ENCODE results near the gene RAD23A.
"Not testable (repeated sequence)": the region's sequence is repeated elsewhere in the genome, so short reads cannot be mapped to it uniquely, and the experiment has no call there.

RAD23A gene

DNA sequence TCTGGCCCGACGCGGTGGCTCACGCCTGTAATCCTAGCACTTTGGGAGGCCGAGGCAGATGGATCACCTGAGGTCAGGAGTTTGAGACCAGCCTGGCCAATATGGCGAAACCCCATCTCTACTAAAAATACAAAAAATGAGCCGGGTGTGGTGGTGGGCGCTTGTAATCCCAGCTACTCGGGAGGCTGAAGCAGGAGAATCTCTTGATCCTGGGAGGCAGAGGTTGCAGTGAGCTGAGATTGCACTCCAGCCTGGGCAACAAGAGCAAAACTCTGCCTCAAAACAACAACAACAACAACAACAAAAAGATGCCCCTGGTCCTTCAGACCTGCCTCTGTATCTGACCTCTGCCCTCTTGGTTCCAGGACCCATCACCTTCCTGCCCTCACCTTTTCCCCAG is 9.9 kb downstream of the RAD23A start:
- not testable (repeated sequence) for DNase-seq (ENCODE audit: low spot score)

DNA sequence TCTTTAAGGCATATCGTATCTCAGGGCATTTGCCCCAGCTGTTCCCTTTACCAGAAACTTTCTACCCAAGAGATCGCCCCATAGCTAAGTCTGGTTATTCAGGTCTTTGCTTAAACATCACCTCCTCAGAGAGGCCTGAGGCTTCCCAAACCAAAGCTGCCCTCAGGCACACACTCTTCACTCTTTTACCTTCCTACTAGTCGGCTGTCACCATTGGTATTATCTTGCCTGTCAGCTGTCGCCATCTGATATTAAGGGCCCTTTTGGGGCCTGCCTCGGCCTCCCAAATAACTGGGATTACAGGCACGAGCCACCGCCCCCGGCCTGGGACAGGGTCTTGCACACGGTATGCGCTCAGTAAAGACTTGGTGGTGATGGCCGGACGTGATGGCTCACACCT is 10.3 kb downstream of the RAD23A start:
- DNase-seq (ENCODE audit: low spot score): no peak

DNA sequence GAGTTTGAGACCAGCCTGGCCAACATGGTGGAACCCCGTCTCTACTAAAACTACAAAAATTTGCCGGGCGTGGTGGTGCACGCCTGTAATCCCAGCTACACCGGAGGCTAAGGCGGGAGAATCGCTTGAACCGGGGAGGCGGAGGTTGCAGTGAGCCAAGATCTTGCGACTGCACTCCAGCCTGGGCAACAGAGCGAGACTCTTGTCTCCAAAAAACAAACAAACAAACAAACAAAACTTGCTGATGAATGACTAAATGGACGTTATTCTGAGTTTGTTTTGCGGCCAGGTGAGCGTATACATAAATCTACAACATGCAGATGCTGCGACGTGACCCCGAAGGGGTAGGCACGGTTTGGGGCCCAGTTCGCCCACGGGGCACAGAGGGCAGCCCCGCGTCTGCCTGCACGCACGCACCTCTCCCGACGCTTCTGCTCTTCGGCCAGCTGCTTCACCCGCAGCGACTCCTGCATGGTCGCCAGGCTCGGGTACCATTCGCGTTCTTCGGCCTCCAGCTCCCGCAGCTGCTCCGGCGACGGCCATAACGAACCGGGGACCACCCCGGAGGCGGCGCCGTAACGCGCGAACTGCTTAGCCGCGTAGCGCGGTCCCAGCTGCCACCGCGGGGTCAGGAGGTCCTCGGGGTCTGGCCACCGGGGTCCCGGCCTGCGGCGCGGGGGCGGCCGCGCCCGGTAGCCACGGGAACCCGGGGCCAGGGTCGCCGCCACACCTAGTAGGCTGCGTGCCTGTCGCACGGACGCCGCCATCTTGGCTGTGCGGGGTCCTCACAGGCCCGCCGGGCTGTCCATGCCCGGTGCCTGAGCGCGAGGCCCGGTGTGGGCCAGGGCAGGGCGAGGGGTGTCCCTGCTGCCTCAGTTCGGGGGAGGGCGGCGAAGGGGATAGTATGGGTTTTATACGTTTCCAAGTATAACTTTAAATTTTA is 11.1 kb downstream of the RAD23A start, which contains the start of gene GADD45GIP1:
Gene GADD45GIP1, minus strand, starts transcription at position 778 of the 943 bp plus-strand sequence. Its CDS starts 11 bp downstream, at position 767.
- peak; percentile 82 for DNase-seq (ENCODE audit: low spot score)

DNA sequence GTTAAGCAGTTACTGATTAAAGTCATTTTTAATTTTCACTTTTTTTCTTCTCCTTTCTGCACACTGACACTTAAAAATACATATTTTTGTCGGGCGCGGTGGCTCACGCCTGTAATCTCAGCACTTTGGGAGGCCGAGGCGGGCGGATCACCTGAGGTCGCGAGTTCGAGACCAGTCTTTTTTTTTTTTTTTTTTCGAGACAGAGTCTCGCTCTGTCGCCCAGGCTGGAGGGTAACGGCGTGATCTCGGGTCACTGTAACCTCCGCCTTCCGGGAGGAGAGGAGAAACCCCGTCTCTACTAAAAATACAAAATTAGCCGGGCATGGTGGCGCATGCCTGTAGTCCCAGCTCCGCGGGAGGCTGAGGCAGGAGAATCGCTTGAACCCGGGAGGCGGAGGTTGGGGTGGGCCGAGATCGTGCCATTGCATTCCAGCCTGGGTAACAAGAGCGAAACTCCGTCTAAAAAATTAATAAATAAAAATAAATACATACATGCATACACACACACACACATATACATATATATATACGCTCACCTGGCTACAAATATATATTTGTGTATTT is 11.8 kb downstream of the RAD23A start:
- not testable (repeated sequence) for DNase-seq (ENCODE audit: low spot score)

DNA sequence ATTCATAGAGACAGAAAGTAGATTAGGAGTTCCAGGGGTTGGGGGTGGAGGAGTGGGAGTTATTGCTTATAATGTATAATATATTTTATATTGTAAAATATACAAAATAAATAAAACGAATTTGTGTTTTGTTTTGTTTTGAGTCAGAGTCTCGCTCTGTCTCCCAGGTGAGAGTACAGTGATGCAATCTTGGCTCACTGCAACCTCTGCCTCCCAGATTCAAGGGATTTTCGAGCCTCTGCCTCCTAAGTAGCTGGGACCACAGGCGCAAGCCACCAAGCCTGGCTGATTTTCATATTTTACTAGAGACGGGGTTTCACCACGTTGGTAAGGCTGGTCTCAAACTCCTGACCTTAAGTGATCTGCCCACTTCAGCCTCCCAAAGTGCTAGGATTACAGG is 13.8 kb downstream of the RAD23A start:
- DNase-seq (ENCODE audit: low spot score): no peak

DNA sequence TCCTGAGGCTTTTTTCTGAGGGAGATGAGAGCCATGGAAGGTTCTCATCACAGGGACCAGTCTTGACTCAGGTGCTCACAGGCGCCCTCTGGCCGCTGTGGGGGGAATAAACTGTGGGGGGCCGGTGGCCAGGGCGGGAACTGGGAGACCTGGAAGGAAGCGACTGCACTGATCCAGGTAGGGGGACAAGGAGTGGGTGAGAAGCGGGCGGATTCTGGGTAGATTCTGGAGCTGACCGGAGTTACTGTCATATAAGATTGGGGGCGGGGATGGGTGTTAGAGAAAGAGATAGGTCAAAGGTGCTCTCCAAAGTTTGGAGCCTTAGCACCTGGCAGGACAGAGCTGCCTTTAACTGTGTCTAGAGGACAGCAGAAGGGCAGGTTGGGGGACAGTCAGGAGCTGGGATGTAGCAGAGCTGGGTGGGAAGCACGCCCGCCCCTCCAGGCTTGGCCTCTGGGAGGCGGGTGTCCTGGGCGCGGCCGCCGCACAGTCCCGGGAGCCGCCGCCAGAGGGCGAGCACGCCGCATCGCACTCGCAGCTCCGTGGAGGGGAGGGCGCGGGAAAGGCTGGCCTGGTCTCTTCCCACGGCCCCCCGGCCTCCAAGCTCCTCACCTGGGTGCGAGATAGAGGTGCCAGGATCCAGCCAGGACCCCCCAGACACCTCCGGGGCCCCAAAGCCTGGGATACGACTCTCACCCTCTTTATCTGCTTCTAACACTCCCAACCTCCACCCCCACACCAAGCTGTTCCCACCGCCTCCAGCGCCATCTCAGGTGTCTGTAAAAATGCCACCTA is 19.6 kb downstream of the RAD23A start:
- peak; percentile 69 for DNase-seq (ENCODE audit: low spot score)

DNA sequence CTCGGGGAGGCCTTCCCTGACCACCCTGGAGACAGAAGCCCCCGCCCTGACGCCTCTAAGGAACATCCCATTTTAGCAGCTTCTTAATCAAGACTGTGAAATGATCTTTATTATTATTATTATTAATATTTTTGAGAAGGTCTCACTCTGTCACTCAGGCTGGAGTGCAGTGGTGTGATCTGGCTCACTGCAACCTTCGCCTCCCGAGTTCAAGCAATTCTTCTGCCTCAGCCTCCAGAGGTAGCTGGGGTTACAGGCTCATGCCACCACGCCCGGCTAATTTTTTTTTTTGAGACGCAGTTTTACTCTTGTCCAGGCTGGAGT is 20.1 kb downstream of the RAD23A start:
- DNase-seq (ENCODE audit: low spot score): no peak

DNA sequence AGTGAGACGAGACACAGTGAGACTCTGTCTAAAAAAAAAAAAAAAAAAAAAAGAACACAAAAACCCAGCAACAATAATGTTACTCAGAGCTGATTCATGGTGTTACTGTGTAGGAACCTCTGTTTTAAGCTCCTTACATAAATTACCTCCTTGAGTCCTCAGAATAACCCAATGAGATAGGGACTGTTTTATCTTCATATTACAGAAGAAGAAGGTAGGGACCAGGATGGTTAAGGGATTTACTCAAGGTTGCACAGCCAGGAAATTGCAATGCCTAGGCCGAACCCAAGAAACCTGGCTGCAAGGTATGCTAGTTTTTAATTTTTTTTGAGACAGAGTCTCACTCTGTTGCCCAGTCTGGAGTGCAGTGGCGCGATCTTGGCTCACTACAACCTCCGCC is 22.2 kb downstream of the RAD23A start:
- DNase-seq (ENCODE audit: low spot score): no peak

DNA sequence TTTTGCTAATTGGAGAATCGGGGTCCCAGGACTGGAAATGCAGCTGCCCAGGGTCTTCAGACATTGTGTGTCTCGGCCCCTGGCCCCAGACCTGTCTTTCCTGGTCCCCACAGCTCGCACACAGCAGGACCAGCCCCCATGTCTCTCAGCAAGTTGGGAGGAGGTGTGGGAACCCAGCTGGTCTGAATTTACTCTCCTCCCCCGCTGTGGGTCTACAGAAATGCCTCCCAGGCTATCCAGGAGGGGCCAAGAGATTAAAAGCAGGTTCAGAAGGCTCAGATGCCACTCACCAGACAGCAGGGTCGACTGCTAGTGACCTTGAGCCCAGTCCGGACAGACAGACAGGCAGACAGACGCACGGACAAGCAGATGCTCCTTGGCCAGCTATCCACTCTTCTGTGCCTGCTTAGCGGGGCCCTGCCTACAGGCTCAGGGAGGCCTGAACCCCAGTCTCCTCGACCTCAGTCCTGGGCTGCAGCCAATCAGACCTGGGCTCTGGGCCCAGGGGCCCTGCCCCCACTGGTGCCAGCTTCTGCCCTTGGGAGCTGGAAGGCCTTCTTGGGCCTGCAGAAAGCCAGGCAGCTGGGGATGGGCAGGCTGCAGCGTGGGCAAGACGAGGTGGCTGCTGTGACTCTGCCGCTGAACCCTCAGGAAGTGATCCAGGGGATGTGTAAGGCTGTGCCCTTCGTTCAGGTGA is 23.8 kb downstream of the RAD23A start, which contains the start of gene DAND5:
Gene DAND5, plus strand, starts transcription at position 285 of the 697 bp plus-strand sequence. Its CDS starts 85 bp downstream, at position 370.
- DNase-seq (ENCODE audit: low spot score): no peak

DNA sequence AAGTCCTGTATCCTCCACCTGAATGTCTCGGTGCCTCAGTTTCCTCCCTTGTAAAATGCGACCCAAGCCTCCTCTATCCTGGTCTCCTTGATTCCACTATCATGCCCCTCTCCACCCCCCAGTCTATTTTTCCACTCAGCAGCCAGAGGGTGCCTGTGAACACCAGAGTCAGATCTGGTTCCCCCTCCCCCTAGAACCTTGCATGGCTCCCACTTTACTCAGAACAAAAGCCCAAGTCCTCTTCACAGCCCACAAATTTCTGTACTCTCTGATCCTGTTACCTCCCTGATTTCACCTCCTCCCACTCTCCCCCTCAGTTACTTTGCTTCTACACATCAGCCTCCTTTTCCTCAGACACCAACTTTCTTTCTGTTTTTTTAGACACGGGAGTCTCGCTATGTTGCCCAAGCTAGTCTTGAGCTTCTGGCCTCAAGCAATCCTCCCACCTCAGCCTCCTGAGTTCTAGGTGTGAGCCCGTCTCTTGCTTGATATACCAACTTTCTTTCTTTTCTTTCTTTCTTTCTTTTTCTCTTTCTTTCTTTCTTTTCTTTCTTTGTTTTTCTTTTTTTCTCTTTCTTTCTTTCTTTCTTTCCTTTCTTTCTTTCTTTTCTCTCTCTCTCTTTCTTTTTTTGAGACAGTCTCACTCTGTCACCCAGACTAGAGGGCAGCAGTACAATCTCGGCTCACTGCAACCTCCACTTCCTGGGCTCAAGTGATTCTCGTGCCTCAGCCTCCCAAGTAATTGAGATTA is 24.6 kb downstream of the RAD23A start:
- DNase-seq (ENCODE audit: low spot score): no peak

DNA sequence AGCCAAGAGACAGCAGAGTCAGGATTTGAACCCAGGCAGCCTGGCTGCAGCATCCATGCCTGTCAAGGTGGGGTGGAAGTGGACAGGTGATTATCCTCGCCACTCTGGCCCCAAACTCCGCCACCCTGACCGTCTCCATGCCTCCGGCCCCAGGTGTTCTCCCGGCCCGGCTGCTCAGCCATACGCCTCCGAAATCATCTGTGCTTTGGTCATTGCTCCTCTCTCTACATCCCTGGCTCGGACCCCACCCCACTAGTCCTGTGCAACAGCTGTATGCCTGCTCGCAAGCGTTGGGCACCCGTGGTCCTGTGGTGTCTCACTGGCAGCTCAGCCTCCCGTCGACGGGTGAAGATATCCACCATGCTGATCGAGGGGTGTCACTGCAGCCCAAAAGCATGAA is 27.6 kb downstream of the RAD23A start:
- no peak for DNase-seq (ENCODE audit: low spot score)

DNA sequence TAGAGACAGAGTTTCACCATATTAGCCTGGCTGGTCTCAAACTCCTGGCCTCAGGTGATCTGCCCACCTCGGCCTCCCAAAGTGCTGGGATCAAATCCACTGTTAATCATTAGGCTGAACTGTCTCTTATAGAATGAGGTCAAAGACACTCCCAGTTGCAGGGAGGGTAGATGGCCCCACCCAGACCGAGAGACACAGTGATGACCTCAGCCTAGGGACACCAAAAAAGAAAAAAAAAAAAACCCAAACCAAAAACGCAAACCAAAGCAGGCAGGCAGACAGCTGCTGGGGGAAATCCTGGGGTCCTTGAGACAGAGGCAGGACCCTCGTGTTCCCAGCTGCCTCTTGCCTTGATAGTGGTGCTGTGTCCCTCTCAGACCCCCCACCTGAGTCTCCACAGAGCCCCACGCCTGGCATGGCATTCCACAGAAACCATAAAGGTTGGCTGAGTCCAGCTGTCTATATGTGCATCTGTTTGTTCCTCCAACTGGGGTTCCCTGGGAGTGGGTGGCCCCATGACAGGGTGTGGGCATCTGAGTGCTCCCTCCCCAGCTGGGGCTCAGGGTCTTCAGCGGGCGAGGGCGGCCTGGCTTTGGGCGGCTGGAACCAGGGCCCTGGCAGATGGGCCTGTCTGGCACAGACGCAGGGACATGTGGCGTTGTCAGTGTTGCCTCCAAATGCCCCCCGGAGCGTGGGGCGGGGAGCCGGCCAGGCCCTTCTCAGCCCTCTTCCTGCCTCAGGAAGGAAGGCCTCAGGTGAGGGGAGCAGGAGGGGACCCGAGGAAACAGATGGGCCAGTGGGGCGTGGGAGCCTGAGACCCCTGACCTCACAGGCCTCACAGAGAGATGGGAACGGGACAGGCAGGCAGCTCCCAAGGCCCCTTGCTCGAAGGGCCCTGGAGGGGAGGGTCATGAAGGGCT is 28.9 kb downstream of the RAD23A start:
- DNase-seq (ENCODE audit: low spot score): peak; percentile 51

DNA sequence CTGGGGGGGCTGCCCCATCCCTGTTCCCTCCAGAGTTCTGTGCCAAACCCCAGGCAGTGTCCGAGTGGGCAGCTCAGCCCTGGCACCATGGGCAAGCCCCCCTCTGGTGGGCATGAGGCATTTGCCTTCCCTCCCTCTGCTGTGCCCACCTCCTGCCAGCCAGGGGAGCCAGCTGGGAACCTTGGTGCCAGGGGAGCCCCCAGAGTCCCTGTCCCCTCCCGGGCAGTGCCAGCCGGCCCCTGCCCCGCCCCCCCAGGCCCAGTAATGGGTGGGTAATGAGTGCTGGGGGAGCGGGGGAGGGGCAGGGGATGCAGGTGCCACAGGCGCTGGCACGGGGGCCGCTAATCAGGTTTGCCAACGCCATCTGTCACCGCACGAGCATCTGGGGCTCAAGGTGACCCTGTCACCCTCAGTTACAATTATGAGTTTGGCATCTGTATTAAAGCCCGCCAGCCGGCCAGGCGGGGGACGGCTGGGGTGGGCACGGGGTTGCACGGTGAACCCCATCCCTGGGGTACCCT is 29.6 kb downstream of the RAD23A start:
- no peak for DNase-seq (ENCODE audit: low spot score)

DNA sequence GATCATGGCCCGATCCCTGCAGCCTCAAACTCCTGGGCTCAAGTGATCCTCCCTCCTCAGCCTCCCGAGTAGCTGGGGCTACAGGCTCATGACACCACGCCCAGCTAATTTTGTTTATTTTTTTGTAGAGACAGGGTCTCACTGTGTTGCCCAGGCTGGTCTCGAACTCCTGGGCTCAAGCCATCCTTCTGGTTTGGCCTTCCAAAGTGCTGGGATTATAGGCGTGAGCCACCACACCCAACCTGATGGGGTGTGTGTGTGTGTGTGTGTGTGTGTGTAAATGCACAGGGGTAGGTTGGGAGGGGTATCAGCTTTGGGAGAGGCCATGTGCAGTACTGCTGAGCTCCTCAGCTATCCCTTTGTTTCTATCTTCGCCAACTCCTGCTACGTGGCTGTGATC is 30.4 kb downstream of the RAD23A start:
- not testable (repeated sequence) for DNase-seq (ENCODE audit: low spot score)

DNA sequence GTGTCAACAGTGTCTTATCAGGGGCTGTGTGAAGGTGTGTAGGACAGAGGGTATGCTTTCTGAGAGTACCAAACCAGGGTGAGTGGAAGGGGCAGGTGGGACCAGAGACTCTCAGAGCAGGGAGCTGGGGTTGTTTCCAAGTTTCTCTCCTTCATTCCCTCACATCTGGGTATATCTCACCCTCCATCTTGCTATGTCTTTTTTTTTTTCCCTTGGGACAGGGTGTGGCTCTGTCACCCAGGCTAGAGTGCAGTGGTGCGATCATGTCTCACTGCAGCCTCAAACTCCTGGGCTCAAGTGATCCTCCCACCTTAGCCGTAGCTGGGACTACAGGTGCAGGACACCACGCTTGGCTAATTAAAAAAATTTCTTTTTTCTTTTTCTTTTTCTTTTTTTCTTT is 34.3 kb downstream of the RAD23A start:
- DNase-seq (ENCODE audit: low spot score): no peak

DNA sequence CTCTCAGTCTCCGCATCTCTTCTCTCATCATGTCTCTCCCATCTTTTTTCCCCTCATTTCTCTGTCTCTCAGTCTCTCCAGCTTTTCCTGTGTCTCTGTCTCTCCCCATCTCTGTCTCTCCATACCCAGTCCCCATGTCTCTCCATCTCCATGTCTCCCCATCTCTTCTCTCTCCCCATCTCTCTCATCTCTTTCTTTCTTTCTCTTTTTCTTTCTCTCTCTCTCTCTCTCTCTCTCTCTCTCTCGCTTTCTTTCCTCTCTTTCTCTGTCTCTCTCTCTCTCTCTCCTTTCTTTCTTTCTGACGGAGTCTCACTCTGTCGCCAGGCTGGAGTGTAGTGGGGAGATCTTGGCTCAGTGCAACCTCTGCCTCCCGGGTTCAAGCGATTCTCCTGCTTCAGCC is 37.0 kb downstream of the RAD23A start:
- DNase-seq (ENCODE audit: low spot score): no peak

DNA sequence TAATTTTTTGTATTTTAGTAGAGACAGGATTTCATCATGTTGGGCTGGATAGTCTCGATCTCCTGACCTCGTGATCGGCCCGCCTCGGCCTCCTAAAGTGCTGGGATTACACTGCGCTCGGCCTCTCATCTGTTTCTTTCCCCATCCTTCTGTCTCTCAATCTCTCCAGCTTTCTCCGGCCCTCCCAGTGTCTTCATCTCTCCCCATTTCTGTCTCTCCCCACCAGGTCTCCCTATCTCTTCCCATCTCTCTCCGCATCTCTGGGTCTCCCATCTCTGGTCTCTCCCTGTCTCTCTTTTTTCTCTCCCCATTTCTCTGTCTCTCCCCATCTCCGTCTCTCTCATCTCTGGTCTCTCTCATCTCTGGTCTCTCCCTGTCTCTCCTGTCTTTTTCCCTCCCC is 37.4 kb downstream of the RAD23A start:
- no peak for DNase-seq (ENCODE audit: low spot score)

DNA sequence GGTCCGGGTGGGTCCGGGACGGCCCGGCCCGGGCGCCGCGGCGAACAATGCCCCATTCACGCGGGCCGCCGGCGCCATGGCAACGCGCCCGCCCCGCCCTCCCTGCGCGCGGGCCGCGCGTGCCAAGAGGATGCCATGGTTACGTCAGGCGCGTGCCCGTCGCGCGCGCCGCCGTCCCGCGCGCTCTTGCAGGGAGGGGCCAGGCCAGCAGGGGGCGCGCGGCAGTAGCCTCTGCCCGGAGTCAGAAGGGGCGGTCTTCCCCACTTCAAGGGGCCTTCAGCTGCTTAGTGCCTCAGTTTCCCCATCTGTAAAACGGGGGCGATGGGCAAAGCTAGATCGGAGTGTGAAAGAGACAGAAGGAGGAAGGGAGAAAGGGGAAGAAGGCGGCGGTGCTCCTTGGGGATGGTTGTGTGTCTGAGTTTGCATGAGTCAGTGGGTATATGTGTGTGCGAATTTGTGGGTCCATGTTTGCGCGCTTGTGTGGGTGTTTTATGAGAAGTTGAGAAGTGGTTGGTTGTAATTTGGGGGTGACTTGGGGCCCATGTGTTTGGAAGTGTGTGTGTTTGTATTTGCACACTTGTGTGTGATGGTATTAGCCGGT is 38.0 kb downstream of the RAD23A start:
- peak; percentile 43 for DNase-seq (ENCODE audit: low spot score)

DNA sequence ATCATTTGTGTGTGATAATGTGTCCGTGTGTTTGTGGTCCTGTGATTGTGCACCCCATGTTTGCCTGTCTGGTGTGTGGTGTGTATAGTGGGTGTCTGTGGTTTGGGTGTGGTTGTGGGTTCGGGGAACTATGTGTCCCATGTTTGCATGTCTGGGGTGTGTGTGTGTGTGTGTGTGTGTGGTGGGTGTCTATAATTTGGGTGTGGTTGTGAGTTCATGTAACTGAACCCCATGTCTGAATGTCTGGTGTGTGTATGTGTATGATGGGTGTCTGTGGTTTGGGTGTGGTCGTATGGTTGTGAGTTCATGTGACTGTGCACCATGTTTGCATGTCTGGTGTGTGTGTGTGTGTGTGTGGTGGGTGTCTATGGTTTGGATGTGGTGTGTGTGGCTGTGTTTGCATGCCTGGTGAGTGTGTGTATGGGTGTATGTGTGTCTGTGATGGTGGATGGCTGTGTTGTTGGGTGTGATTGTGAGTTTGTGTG is 38.5 kb downstream of the RAD23A start:
- DNase-seq (ENCODE audit: low spot score): no peak

All from SW480 (cell line).